Measurements from ENCODE around the gene ALKBH2.
A peak's percentile ranks its signal among the peaks of the same experiment; 100 is the strongest.
"Not testable (repeated sequence)": the region's sequence is repeated elsewhere in the genome, so short reads cannot be mapped to it uniquely, and the experiment has no call there.

The ALKBH2 gene

GRCh38 chr12:109087250-109087649 is 6.0 kb downstream of the ALKBH2 start:
- no peak overlapping the region for H3K4me3 ChIP-seq (ENCODE audit: low read depth, low read length)
- no peak for DNase-seq (ENCODE audit: low read depth)

GRCh38 chr12:109085590-109085989 is 7.7 kb downstream of the ALKBH2 start:
- no peak overlapping the region for H3K4me3 ChIP-seq (ENCODE audit: low read depth, low read length)
- DNase-seq (ENCODE audit: low read depth): no peak

DNA sequence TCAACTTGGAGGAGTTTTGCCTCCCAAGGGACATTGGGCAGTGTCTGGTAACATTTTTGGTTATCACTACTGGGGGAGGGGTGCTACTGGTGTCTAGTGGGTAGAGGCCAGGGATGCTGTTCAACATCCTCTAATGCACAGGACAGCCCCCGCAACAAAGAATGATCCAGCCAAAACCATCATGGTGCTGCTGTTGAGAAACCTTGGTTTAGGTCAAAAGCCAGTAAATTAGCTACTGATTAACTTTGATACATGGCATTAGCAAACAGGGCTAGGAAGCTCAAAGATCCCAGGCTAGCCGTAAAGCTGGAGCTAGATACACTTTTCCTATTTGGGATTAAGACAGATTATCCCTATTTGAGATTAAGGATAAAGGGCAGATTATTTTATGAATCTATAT is 8.8 kb downstream of the ALKBH2 start:
- no peak for DNase-seq (ENCODE audit: low read depth)
- H3K4me3 ChIP-seq (ENCODE audit: low read depth, low read length): no peak overlapping the region

DNA sequence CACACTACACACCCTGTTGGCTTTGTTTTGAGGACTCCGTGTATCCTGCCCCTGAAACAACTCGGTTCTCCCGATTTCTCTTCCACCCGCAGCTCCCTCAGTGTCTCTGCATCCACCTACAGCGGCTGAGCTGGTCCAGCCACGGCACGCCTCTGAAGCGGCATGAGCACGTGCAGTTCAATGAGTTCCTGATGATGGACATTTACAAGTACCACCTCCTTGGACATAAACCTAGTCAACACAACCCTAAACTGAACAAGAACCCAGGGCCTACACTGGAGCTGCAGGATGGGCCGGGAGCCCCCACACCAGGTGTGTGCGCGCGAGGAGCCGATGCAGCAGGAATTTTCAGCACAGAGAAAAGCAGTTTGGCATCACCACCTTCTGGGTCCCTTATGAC is 10.5 kb downstream of the ALKBH2 start:
- DNase-seq (ENCODE audit: low read depth): no peak
- H3K4me3 ChIP-seq (ENCODE audit: low read depth, low read length): no peak overlapping the region

DNA sequence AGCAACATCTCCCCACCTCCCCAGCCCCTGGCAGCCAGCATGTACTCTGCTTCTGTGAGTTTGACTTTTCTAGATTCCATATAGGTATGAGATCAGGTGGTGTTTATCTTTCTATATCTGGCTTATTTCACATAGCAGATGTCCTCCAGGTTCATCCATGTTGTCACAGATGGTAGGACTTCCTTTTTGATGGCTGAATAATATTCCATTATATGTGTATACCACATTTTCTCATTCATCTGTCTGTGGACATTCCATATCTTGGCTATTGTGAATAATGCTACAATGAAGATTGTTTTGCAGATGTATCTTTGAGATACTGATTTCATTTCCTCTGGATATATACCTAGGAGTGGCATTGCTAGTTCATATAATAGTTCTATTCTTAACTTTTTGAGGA is 18.4 kb downstream of the ALKBH2 start:
- DNase-seq (ENCODE audit: low read depth): no peak

DNA sequence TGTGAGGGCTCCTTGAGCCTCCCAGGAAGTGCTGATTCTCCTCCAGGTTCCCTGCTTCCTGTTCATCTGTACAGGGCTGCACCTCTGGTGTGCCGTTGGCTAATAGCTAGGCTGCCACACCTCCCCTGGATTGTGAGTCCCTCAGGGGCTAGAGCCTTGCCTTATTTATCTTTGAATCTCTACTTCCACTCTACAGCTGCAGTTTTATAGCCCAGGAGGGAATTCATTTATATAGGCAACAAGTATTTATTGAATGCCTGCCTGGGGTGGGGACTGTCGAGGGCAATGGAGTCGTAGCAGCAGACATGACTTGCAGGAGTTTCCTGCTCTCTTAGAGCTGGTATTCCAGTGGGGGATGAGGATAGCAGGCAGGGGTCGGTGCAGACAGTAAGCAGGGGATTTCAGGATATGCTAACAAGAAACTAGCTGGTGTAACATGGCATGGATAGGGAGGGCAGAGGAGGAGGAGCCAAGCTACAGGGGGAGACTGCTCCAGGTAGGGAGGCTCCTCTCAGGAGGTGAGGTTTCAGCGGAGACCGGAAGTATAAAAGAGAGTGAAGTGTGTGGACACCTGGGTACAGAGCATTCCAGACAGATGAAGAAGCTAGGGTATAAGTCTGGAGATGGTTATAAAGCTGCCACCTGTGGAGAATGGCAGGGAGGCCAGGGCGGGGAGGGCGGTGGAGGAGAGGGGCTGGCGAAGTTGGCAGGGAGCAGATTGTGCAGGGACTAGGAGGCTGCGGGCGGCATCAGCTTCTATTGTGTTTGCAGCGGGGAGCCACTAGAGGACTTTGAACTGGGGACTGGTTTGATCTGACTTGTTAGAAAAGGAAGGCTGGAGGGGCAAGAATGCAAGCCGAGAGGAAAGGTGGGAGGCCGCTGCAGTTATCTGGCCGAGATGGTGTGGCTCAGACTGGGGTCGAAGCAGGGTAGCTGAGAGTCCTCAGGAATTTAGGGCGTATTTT is 23.7 kb downstream of the ALKBH2 start:
- no peak overlapping the region for H3K4me3 ChIP-seq (ENCODE audit: low read depth, low read length)
- no peak for DNase-seq (ENCODE audit: low read depth)

More for the DNA sequence above, 18.4 kb downstream of the ALKBH2 start:
- H3K4me3 ChIP-seq (ENCODE audit: low read depth, low read length): no peak overlapping the region

DNA sequence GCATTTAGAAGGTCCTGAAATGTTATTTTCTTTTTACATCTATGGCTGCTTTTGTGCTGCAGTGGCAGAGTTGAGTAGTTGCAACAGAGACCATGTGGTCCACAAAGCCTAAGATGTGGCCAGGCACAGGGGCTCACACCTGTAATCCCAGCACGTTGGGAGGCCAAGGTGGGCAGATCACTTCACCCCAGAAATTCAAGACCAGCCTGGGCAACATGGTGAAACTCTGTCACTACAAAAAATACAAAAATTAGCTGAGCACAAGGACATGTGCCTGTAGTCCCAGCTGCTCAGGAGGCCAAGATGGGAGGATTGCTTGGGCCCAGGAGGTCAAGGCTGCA is 27.4 kb downstream of the ALKBH2 start:
- H3K4me3 ChIP-seq (ENCODE audit: low read depth, low read length): no peak overlapping the region
- no peak for DNase-seq (ENCODE audit: low read depth)

GRCh38 chr12:109065154-109065852 is 28.0 kb downstream of the ALKBH2 start:
- no peak for DNase-seq (ENCODE audit: low read depth)
- no peak overlapping the region for H3K4me3 ChIP-seq (ENCODE audit: low read depth, low read length)

DNA sequence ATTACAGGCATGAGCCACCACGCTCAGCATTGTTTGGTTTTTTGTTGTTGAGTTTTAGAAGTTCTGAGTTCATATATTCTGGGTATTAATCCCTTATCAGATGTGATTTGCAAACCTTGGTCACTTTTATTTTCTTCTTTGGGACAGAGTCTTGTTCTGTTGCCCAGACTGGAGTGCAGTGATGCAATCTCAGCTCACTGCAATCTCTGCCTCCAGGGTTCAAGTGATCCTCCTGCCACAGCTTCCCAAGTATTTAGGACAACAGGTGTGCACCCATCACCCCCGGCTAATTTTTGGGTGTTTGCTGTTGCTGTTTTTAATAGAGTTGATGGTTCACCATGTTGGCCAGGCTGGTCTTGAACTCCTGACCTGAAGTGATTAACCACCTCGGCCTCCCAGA is 29.1 kb downstream of the ALKBH2 start:
- no peak for DNase-seq (ENCODE audit: low read depth)
- H3K4me3 ChIP-seq (ENCODE audit: low read depth, low read length): no peak overlapping the region

DNA sequence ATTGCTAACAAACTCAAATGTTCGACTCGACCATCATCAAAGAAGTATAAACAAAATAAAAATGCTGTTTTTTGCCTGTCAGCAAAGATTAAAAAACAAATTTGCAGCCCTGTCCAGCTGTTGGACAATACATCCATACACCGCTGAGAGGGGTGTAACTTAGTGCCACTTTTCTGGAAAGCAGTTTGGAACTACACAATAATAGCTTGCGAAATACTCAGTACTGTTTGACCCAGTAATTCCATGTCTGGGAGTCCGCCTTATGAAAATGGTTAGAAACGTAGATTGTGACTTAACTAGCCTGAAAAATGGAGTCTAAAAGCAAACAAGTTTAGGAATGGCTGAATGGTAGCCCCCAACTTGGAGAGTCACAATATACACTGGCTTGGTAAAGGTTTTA is 34.5 kb downstream of the ALKBH2 start:
- H3K4me3 ChIP-seq (ENCODE audit: low read depth, low read length): no peak overlapping the region
- no peak for DNase-seq (ENCODE audit: low read depth)

DNA sequence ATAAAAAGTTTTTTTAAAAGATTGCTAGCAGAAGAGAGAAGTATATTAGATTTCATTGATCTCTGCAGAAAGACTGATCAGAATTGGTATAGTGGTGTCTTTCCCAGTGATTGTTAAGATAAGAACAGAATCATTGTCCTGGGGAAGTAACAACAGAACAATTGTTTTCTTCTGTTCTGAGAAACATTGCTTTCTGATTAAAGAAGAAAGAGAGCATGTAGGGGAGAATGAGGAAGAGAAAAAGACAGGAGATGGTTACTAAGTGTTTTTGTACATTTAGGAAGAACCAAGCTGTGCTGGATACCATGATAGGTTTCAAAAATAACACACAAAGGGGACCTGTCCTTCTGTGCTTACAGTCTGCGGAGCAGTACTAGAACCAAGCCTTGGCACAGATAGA is 35.9 kb downstream of the ALKBH2 start:
- no peak for DNase-seq (ENCODE audit: low read depth)
- H3K4me3 ChIP-seq (ENCODE audit: low read depth, low read length): no peak overlapping the region

DNA sequence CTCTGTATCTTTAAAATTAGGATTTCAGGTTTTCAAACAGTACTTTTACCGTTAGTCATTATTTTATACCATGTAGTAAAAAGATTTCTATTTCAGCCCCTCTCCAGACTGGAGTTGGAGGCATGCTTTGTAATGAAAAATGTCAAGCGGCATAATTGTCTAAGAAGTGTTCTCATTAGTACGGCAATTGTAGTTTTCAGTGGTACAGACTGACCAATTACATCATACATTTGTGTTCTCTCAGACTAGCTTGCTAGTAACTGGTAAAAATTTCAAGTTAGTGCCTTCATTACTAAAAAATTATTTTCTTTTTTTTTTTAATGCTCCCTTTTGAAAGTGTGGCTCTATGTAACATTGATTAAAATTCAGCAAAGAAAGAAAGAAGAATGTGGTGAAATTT is 36.4 kb downstream of the ALKBH2 start:
- no peak overlapping the region for H3K4me3 ChIP-seq (ENCODE audit: low read depth, low read length)

DNA sequence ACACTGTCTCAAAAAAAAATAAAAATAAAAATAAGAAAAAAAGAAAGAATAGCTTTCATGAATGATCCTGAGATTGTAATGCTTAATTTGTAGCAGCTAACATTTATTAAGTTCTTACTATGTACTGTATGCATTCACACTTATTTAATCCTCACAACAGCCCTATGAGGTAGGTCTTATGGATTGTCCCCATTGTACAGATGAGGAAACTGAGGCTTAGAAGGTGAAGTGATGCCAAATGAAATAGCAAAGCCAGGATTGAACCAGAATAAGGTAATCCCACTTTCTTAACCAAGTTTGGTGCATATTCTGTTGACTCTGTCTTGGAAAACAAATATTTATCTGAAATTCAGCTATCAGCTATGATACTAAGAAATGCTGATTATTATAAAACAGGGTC is 38.8 kb downstream of the ALKBH2 start:
- DNase-seq (ENCODE audit: low read depth): no peak
- H3K4me3 ChIP-seq (ENCODE audit: low read depth, low read length): no peak overlapping the region

More for the DNA sequence above, 36.4 kb downstream of the ALKBH2 start:
- DNase-seq (ENCODE audit: low read depth): no peak

GRCh38 chr12:109054124-109054513 is 39.2 kb downstream of the ALKBH2 start:
- DNase-seq (ENCODE audit: low read depth); H3K4me3 ChIP-seq (ENCODE audit: low read depth, low read length): not testable (repeated sequence)

- DNase-seq (ENCODE audit: low read depth): no peak
- H3K4me3 ChIP-seq (ENCODE audit: low read depth, low read length): peak overlapping the region; percentile 84
Measured at GRCh38 chr12:109053382-109054123, 39.7 kb downstream of the ALKBH2 start.

- peak within 1 kb of the TSS; percentile 84 for H3K4me3 ChIP-seq (ENCODE audit: low read depth, low read length)
- DNase-seq (ENCODE audit: low read depth): peak; percentile 55
Measured at GRCh38 chr12:109052414-109053323, 40.6 kb downstream of the ALKBH2 start, which contains the start of gene USP30. Gene USP30, plus strand, starts transcription at chr12:109052576. Its CDS starts 103 bp downstream, at chr12:109052679.

DNA sequence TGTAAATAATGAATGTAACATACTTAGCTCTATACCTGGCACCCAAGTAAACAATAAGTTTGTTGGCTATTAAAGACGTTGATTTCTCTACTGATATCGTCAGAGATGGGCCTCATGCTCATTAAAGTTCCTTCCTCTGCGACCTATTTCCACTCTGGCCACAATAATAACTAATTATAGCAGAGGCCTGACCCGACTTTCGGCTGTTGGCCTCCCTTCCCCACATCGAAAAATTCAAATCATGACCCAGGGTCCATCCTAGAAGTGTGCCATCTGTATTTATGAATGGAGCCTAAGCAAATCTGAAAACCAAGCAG is 41.2 kb downstream of the ALKBH2 start:
- DNase-seq (ENCODE audit: low read depth): no peak
- H3K4me3 ChIP-seq (ENCODE audit: low read depth, low read length): peak overlapping the region; percentile 84

GRCh38 chr12:109049794-109050193 is 43.5 kb downstream of the ALKBH2 start:
- not testable (repeated sequence) for H3K4me3 ChIP-seq (ENCODE audit: low read depth, low read length); DNase-seq (ENCODE audit: low read depth)

DNA sequence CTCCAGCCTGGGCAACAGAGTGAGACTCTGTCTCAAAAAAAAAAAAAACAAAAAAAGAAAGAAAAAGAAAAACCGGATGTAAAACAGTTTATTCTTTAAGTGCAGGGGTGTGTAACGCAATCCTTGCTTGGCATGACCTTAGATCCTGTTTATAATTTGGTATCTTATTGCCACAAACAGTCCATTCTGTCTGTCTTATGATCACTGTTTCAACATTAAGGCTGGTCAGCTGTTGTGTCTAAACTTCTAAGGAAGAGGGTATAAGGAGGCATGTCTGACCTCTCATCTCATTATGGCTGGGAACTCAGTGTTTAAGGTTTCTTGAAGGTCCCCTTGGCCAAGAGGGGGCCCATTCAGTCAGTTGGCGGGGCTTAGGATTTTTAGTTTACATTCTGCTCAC is 44.6 kb downstream of the ALKBH2 start:
- not testable (repeated sequence) for DNase-seq (ENCODE audit: low read depth); H3K4me3 ChIP-seq (ENCODE audit: low read depth, low read length)

Measured in skeletal muscle cell (primary cell).